Raji (cell line): ENCODE measurements around the gene CENPM.

Experiments
- POLR2A ChIP-seq: IDR thresholded peaks from 2 replicates; pipeline ENCODE4 v1.6.1; 2011; ENCODE audit warnings: low read depth, low read length, control low read depth; ENCODE audit not compliant: insufficient read depth

CENPM gene

DNA sequence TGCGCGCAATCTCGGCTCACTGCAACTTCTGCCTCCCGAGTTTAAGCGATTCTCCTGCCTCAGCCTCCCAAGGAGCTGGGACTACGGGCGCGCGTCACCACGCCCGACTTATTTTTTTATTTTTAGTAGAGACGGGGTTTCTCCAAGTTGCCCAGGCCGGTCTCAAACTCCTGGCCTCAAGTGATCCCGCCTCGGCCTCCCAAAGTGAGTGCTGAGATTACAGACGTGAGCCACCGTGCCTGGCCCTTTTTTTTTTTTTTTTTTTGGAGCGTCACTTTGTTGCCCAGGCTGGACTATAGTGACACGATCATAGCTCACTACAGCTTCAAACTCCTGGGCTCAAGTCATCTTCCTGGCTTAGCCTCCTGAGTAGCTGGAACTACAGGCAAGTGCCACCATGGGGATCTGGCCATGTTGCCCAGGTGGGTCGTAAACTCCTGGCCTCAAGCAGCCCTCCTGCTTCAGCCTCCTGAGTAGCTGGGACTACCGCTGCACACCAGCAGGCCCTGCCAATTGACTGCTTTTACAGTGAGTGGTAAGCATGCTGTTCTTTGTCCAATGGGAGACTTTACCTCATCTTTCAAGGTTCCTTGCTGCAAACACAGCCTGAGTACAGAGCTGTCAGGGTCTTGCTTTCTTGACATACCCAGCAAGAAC lies 600 bp upstream of the CENPM start:
- no peak; the same call in 1 of the 2 replicates for TF ChIP-seq POLR2A

GRCh38 chr22:41943661-41944209 lies 3.2 kb downstream of the CENPM start:
- no peak for TF ChIP-seq POLR2A

DNA sequence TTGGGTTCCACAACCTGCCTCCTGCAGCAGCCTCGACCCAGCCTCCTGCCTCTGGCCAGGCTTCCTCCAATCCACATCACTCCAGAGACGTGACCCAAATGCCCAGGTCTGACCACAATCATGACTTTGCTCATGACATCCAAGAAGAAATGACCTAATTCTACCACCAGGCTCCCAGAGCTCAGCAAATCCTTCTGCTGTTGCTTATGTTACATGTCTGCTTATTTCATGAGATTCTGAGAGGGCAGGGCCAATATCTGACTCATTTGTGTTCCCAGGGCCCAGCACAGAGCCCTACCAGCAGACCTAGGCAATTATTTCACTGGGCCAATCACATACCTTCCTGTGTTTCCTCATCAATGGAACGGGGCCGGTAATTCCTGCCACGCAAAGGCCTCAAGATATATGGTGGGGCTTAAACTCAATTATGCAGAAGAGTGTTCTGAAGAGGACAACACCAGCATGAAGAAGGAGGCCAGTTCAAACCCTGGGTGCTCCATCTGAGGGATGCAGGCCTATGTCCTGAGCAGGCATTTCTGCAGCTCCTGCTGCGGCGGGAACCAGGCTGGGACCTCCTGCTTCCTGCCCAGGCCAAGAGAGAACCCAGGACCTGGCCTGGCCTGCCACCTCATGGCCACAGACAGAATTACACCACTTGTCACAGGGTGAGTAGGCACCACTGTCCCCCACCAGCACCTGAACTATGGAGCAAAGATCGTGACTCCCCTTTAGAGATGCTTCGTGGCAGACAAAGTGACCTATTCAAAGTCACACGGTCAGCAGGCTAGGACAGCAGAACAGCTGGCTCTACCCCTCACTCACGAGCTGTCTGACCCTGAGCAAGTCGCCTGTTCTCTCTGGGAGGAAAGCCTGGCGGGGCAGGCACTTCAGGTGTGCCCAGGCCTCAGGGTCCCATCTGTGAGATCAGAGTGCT lies 5.9 kb downstream of the CENPM start:
- peak; percentile 24; the same call in 1 of the 2 replicates for TF ChIP-seq POLR2A

GRCh38 chr22:41939981-41940831 lies 6.7 kb downstream of the CENPM start:
- peak; percentile 68 for TF ChIP-seq POLR2A

DNA sequence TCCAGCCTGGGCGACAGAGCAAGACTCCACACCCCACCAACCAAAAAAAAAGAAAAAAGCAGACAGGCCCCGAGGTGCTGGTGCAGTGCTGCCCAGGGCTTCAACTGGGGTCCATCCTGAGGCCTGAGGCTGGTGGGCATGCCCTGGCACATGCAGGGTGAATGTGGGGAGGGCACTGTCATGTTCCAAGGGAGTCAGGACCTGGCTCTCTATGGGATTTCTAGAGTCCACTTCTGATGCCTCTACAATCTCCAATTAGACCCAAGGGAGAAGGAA lies 10.1 kb downstream of the CENPM start:
- peak; percentile 5; the same call in 1 of the 2 replicates for TF ChIP-seq POLR2A

DNA sequence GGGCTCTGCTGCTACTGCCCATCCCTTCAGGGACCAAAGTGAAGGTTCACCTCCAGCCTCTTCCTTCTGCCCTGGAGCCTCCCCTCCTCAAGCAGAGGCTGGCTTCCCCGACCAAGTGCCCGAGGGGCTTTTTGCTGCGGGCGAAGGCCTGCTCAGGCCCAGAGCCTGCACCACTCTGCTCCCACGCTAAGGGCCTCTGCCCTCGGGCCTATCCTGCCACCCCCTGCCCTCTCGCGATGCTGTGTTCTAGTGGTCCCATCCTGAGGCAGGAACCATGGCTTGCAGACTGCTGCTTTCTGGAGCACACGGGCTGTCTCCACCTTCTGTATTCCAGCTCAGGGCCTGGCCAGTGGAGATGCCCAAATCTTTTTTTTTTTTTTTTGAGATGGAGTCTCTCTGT lies 11.4 kb downstream of the CENPM start:
- no peak for TF ChIP-seq POLR2A

- peak; percentile 29; the same call in 1 of the 2 replicates for TF ChIP-seq POLR2A
Observed at GRCh38 chr22:41935015-41935351, 12.0 kb downstream of the CENPM start.

DNA sequence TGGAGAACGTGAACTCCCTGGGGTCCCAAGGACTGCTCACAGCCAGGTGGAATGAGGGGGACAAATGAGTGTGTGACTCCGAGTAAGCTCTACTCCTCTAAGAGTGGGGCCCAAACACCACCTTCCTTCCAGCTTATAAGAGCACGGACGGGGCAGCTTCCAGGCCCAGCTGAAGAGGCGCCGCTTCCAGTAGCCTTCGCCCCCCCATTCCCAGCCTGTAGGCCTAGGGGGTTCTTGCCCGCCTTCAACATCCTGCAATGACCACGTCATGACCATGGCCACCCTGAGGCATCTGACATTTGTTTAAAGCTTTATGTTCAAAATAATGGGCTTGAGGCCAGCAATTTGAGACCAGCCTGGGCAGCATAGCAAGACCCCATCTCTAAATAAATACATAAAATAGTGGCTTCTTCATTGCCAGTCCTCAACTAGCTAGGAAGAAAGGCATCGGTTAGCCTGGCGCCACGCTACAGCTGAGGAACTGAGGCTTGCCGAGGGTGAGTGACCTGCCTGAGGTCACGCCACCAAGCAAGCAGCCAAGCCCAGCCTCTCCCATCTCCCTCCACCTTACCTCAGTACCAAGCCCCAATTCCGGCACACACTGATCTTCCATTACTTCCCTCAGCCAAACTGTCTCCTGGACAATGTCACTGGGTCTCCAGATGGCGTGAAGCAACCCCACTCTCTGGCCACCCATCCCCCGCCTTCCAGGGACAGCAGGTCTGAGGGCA lies 12.5 kb downstream of the CENPM start:
- TF ChIP-seq POLR2A: no peak

DNA sequence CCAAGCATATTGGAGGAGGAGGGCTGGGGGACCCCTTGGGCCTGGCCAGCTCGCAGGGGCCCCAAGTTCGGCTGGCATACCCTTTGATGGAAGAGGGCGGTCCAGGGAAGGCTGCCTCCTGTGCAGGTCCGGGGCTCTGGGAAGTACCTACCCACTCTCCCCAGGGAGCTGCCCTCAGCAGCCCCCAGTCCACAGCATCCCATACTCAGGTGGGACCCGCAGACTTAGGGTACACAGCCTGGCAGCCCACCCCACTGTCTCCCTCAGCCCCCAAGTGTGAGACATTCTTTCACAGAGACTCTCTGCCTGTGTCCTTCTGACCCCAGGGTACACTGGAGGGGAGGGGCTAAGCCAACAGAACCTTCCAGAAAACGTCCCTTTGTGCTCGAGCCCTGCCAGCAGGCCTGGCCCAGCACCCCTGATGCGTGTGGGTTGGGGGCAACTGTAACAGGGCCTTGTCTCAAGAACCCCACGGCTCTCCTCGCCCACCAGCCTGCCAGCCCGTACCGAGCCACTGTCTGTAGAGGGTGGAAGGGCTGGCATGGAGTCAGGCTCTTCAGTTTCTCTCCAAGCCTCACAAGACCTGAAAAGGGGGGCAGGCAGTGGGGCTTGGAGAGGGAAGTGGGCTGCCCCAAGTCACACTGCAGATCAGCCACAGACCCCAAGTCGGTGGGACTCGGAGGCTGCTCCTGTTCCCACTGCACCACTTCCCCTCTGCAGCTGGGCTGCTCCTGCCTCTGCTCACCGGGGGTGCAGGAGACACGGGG lies 13.4 kb downstream of the CENPM start:
- TF ChIP-seq POLR2A: 0 out of 2 replicates have a peak, but pooled peaks have one; percentile 3

DNA sequence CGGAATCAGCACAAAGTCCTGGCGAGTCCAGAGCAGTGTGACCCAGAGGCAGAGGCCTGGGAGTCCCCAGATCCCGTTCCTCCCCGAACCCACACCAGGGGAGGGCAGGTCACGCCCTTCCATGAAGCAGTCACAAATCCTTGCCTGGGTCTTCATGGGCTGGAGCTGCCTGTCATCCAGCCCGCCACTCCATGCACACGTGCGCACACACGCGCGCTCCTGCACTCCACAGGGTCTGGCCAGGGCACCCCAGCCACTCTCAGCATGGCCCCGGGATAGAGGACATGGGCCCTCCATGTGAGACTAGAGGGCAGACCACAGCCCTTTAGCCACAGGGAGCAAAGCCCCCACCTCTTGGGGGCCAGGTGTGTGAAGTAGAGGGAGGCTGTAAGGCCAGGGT lies 14.6 kb downstream of the CENPM start:
- TF ChIP-seq POLR2A: peak; percentile 15; the same call in 1 of the 2 replicates

- TF ChIP-seq POLR2A: peak; percentile 20
Observed at GRCh38 chr22:41931701-41932269, 15.2 kb downstream of the CENPM start.

DNA sequence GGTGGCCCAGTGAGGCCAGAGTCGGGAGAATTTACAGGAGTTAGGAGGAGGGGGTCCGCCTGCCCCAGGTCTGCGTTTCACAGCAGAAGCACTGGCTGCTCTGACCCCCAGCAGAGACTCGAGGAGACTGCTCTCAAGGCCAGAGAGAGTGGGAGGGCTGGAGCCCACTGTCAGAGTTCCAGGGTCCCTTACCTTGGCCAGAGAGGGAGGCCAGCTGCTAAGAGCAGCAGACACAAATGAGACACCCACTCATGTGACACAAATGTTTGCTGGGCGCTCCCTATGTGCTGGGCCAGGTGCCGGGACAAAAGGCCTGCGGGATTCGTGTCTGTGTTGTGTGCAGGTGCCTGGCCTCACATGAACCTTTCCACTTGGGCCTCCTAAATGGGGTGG lies 17.5 kb downstream of the CENPM start:
- no peak for TF ChIP-seq POLR2A

- peak; percentile 33; the same call in 1 of the 2 replicates for TF ChIP-seq POLR2A
Observed at GRCh38 chr22:41928593-41929417, 18.1 kb downstream of the CENPM start.
